Osteoblast (primary cell): ENCODE results near the gene C16orf89. TPM values are rescaled to one million over a fixed set of nuclear protein-coding genes. Genes with fewer than 3 reads are reported as not detected.
"Not testable (repeated sequence)": the region's sequence is repeated elsewhere in the genome, so short reads cannot be mapped to it uniquely, and the experiment has no call there.

ENCODE experiments used
- DNase-seq: peaks from one replicate; pipeline ENCODE4 v3.0.0; 2011; ENCODE audit warnings: low spot score, mixed read lengths; ENCODE audit not compliant: insufficient read length; ENCODE audit errors: missing footprints
- H2AFZ ChIP-seq: 2 replicates; pipeline ENCODE4 v1.6.0; 2011; ENCODE audit warnings: mild to moderate bottlenecking, low read length
- H3K27ac ChIP-seq: 2 replicates; pipeline ENCODE4 v1.5.1; 2011; ENCODE audit warnings: mild to moderate bottlenecking, low read depth, low read length, moderate library complexity
- H3K27me3 ChIP-seq: 2 replicates; pipeline ENCODE4 v1.6.0; 2012; ENCODE audit warnings: mild to moderate bottlenecking, control low read depth, inconsistent platforms, low read length, moderate library complexity; ENCODE audit not compliant: insufficient read depth
- H3K36me3 ChIP-seq: 2 replicates; pipeline ENCODE4 v1.5.1; 2011; ENCODE audit warnings: mild to moderate bottlenecking, low read length, control low read depth, moderate library complexity; ENCODE audit not compliant: insufficient read depth
- H3K4me1 ChIP-seq: 2 replicates; pipeline ENCODE4 v1.5.1; 2011; ENCODE audit warnings: mild to moderate bottlenecking, low read length, control low read depth, moderate library complexity; ENCODE audit not compliant: insufficient read depth
- H3K4me2 ChIP-seq: 2 replicates; pipeline ENCODE4 v1.6.0; 2011; ENCODE audit warnings: mild to moderate bottlenecking, low read length; ENCODE audit not compliant: insufficient read depth
- H3K4me3 ChIP-seq: fragments of 200-600 bp; sonication (generic); 3 replicates; pipeline ENCODE4 v1.5.1; 2012; ENCODE audit warnings: mild to moderate bottlenecking, low read length, inconsistent platforms; ENCODE audit not compliant: insufficient read depth
- H3K79me2 ChIP-seq: 2 replicates; pipeline ENCODE4 v1.6.0; 2012; ENCODE audit warnings: mild to moderate bottlenecking, low read length, control low read depth, inconsistent platforms; ENCODE audit not compliant: insufficient read depth
- H3K9me3 ChIP-seq: 2 replicates; pipeline ENCODE4 v1.5.1; 2011; ENCODE audit warnings: low read depth, low read length, control low read depth
- H4K20me1 ChIP-seq: 2 replicates; pipeline ENCODE4 v1.6.0; 2012; ENCODE audit warnings: mild to moderate bottlenecking, low read length, control low read depth; ENCODE audit not compliant: insufficient read depth
- total RNA-seq: library from RNA; depleted of rRNA; stranded (reverse); fragments of >200 nt; gene quantifications from 2 replicates; pipeline ENCODE4 v1.2.3, GENCODE V29; 2012
- TF ChIP-seq, protein P1 (sequence below): IDR thresholded peaks from 2 replicates; pipeline ENCODE4 v1.5.1; 2011; ENCODE audit warnings: mild to moderate bottlenecking, low read depth, low read length, moderate library complexity; ENCODE audit errors: extremely low read depth

The C16orf89 gene
- total RNA-seq, 1 donor: not detected

GRCh38 chr16:5080461-5080860, 14.7 kb upstream of the C16orf89 start:
- not testable (repeated sequence) for H3K79me2 ChIP-seq, DNase-seq, H4K20me1 ChIP-seq, H3K27me3 ChIP-seq, H3K4me2 ChIP-seq, H3K4me3 ChIP-seq, H2AFZ ChIP-seq, H3K9me3 ChIP-seq, H3K4me1 ChIP-seq, H3K27ac ChIP-seq
- H3K36me3 ChIP-seq: peaks cover 17% of the 10 kb centered on the region

DNA sequence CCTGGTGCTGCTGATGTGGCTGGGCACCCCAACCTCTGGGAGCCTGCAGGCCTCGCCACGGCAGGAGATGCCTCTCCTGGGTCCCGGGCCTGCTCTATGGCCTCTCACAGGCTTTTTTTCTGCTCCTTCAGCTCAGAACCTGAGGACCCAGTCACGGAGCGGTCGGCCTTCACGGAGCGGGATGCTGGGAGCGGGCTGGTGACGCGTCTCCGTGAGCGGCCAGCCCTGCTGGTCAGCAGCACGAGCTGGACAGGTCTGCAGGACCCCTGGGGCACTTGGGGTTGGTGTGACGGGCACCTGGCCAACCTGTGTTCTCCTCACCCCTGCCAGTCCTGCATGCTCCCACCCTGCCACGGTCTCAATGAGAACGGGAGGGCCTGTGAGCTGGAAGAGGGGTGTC, 12.9 kb upstream of the C16orf89 start:
- no peaks in the 10 kb centered on the region for H3K4me1 ChIP-seq
- no peak overlapping the region for H3K4me2 ChIP-seq
- H2AFZ ChIP-seq: no peak overlapping the region
- no peaks in the 10 kb centered on the region for H4K20me1 ChIP-seq
- H3K4me3 ChIP-seq: no peak overlapping the region
- peaks cover 21% of the 10 kb centered on the region for H3K79me2 ChIP-seq
- no peaks in the 10 kb centered on the region for H3K27me3 ChIP-seq
- H3K36me3 ChIP-seq: peaks cover 23% of the 10 kb centered on the region
- no peaks in the 10 kb centered on the region for H3K9me3 ChIP-seq
- DNase-seq: no peak
- H3K27ac ChIP-seq: no peak overlapping the region
- TF ChIP-seq, protein P1, sequence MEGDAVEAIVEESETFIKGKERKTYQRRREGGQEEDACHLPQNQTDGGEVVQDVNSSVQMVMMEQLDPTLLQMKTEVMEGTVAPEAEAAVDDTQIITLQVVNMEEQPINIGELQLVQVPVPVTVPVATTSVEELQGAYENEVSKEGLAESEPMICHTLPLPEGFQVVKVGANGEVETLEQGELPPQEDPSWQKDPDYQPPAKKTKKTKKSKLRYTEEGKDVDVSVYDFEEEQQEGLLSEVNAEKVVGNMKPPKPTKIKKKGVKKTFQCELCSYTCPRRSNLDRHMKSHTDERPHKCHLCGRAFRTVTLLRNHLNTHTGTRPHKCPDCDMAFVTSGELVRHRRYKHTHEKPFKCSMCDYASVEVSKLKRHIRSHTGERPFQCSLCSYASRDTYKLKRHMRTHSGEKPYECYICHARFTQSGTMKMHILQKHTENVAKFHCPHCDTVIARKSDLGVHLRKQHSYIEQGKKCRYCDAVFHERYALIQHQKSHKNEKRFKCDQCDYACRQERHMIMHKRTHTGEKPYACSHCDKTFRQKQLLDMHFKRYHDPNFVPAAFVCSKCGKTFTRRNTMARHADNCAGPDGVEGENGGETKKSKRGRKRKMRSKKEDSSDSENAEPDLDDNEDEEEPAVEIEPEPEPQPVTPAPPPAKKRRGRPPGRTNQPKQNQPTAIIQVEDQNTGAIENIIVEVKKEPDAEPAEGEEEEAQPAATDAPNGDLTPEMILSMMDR: no peak

GRCh38 chr16:5077304-5077703, 11.5 kb upstream of the C16orf89 start:
- Histone ChIP-seq H3K27ac (no peak overlapping the region), H3K4me1 (peaks cover 11% of the 10 kb centered on the region), H3K4me2 (no peak overlapping the region), H3K36me3 (peaks cover 23% of the 10 kb centered on the region), H3K4me3 (no peak overlapping the region), H3K79me2 (peaks cover 34% of the 10 kb centered on the region), H3K27me3 (no peaks in the 10 kb centered on the region), H2AFZ (no peak overlapping the region), H4K20me1 (no peaks in the 10 kb centered on the region), H3K9me3 (no peaks in the 10 kb centered on the region)
- no peak for DNase-seq
- TF ChIP-seq, protein P1: no peak

GRCh38 chr16:5075637-5076036, 9.9 kb upstream of the C16orf89 start:
- DNase-seq: no peak
- H3K27ac ChIP-seq: no peak overlapping the region
- no peaks in the 10 kb centered on the region for H3K9me3 ChIP-seq
- peaks cover 36% of the 10 kb centered on the region for H3K79me2 ChIP-seq
- peaks cover 23% of the 10 kb centered on the region for H3K36me3 ChIP-seq
- H3K4me1 ChIP-seq: peaks cover 18% of the 10 kb centered on the region
- no peak overlapping the region for H3K4me3 ChIP-seq
- no peaks in the 10 kb centered on the region for H4K20me1 ChIP-seq
- TF ChIP-seq, protein P1: no peak
- H3K4me2 ChIP-seq: no peak overlapping the region
- H3K27me3 ChIP-seq: no peaks in the 10 kb centered on the region
- H2AFZ ChIP-seq: no peak overlapping the region

- Histone ChIP-seq H3K79me2 (peaks cover 36% of the 10 kb centered on the region), H3K4me1 (peaks cover 18% of the 10 kb centered on the region), H3K36me3 (peaks cover 23% of the 10 kb centered on the region)
- not testable (repeated sequence) for H3K27me3 ChIP-seq, H2AFZ ChIP-seq, H3K4me3 ChIP-seq, DNase-seq, H4K20me1 ChIP-seq, H3K9me3 ChIP-seq, H3K27ac ChIP-seq, H3K4me2 ChIP-seq
Measured at GRCh38 chr16:5073771-5074170, 8.0 kb upstream of the C16orf89 start.
